Measurements from ENCODE around the gene LDAH.
"Not testable (repeated sequence)": the region's sequence is repeated elsewhere in the genome, so short reads cannot be mapped to it uniquely, and the experiment has no call there.

LDAH gene

DNA sequence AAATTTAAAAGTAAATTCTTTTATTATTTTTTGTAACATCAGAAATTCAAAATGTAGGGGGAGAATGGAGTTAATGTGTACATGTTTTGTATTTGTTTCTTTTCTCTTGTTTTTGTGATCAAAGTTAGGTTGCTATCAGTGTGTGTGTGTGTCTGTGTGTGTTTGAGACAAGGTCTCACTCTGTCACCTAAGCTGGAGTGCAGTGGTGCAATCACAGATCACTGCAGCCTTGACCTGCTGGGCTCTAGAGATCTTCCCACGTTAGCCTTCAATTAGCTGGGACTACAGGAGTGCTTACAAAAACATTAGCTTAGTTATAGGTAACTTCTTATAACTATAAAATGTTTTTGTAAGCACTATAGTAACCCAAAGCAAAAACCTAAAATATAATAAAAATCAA is 105.3 kb downstream of the LDAH start:
- no peak for DNase-seq

DNA sequence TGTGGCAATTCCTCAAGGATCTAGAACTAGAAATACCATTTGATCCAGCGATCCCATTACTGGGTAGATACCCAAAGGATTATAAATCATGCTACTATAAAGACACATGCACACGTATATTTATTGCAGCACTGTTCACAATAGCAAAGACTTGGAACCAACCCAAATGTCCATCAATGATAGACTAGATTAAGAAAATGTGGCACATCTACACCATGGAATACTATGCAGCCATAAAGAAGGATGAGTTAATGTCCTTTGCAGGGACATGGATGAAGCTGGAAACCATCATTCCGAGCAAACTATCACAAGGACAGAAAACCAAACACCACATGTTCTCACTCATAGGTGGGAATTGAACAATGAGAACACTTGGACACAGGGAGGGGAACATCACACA is 106.7 kb downstream of the LDAH start:
- DNase-seq: not testable (repeated sequence)

DNA sequence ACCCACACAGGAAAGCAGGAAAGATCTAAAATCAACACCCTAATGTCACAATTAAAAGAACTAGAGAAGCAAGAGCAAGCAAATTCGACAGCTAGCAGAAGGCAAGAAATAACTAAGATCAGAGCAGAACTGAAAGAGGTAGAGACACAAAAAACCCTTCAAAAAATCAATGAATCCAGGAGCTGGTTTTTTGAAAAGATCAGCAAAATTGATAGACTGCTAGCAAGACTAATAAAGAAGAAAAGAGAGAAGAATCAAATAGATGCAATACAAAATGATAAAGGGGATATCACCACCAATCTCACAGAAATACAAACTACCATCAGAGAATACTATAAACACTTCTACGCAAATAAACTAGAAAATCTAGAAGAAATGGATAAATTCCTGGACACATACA is 108.5 kb downstream of the LDAH start:
- DNase-seq: not testable (repeated sequence)

DNA sequence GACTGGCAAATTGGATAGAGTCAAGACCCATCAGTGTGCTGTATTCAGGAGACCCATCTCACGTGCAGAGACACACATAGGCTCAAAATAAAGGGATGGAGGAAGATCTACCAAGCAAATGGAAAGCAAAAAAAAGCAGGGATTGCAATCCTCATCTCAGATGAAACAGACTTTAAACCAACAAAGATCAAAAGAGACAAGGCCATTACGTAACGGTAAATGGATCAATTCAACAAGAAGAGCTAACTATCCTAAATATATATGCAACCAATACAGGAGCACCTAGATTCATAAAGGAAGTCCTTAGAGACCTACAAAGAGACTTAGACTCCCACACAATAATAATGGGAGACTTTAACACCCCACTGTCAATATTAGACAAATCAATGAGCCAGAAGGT is 109.3 kb downstream of the LDAH start:
- not testable (repeated sequence) for DNase-seq

DNA sequence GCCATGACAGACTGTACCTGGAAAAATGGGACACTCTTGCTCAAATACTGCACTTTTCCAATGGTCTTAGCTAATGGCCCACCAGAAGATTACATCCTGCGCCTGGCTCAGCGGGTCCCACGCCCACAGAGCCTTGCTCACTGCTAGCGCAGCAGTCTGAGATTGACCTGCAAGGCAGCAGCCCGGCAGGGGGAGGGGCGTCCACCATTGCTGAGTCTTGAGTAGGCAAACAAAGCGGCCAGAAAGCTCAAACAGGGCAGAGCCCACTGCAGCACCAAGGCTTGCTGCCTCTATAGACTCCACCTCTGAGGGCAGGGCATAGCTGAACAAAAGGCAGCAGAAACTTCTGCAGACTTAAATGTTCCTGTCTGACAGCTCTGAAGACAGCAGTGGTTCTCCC is 111.3 kb downstream of the LDAH start:
- DNase-seq: not testable (repeated sequence)

DNA sequence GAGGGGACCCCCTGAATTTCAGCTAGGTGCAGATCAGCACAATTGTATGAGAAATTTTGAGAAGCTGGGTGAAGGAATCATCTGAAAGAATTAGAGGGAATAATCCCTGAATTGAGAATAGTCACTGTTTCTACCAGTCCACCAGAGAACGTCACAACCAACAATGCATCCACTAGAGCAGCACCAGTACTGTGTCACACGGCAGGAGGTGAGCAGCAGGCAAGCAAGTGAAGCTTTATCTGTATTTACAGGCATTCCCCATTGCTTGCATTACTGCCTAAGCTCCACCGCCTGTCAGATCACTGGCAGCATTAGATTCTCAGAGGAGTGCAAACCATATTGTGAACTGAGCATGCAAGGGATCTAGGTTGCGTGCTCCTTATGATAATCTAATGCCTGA is 115.3 kb downstream of the LDAH start:
- no peak for DNase-seq

DNA sequence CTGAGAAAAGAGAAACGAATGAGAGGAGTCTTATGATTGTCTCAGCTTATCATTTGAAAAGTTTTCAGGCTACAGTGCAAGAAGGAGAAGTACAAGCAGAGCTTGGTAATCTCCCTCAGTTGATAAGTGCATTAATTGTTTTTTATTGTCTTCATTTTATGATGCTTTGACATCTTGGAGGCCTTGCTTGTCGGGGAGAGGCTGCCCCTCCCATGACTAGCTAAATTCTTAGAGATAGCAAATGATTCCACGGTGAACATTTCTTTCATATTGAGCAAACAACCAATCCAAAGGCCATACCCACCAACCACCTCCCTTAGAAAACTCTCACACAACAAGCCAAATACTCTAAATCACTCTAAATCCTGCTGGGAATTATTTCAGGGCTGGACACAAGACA is 116.1 kb downstream of the LDAH start:
- DNase-seq: no peak

DNA sequence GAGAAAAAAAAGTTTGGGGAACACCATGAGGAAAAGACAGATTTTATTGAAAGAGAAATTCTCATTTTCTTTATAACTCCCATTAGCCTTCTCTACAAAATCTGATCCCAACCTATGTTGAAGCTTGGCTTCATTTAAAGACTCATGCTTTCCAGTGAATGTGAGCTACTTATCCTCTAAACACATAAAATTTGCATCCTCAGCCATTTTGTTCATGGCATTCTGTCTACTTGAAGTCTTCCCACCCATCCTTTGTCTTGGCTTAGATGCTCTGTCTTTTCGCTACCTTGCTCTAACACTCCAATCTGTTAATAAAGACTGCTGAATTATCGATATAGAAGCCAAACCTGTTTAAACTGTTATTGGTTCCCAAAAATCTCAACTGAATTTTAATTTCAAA is 116.7 kb downstream of the LDAH start:
- no peak for DNase-seq

DNA sequence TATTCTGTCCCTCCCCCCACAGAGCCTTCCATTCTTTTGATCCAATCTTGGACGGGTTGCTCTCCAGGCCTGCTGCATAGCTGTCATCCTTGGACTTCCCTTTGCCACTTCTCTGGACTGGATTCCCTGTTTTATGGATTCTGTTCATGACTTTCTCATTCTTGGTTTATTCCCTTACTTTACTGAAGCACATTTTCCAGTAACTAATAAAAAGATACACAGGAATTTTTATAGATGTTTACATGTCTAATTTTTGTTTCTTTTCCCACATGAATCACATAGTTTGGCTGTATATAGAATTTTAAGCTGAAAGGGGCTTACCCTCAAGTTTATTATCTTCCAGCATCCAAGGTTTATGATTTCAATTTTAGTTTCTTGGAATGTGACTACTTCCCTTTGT is 118.0 kb downstream of the LDAH start:
- DNase-seq: no peak

DNA sequence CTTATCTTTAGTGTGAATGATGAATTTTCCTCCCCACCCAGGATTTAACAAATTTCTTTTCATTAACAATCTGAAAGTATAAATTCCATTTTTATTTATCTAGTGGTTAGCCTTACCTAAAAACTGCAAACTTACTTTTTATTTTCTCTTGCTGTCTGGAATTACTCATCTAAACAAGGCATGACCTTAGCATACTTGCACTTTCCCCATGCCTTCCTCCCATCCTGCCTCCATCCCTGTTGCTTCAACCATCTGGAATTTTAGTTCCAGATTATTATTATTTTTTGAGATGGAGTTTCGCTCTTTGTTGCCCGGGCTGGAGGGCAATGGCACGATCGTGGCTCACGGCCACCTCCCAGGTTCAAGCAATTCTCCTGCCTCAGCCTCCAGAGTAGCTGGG is 120.3 kb downstream of the LDAH start:
- DNase-seq: no peak

DNA sequence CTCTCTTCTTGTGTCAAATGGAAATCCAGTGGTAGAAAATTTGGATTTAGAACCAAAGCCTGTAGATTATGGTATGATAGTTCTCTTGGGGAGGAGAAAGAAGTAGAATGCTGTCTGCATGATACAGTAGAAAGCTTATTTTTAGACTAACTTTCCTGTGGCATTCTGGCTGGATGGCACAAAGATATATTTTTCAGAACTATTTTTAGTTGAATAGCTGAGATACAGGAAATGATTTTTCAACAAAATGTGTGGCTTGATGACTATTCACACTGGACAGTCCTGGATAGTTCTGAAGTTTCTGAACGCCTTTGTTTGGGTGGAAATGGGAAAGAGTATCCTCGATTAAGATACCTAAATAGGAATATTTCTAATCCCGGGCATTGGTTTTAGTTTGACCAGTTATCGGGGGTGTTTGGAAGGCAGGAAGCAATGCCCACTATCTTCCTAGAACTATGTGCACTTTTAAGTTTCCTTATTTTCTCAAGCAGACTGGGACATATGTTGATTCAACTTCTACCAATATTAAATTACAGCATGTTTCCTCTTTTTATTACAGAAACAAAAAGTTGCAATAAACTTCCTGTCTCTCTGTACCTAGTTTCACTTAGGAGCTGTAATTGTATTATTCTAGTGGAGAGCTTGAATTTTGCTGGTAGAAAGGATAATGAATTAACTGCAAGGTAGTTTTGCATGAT is 123.8 kb downstream of the LDAH start:
- no peak for DNase-seq

DNA sequence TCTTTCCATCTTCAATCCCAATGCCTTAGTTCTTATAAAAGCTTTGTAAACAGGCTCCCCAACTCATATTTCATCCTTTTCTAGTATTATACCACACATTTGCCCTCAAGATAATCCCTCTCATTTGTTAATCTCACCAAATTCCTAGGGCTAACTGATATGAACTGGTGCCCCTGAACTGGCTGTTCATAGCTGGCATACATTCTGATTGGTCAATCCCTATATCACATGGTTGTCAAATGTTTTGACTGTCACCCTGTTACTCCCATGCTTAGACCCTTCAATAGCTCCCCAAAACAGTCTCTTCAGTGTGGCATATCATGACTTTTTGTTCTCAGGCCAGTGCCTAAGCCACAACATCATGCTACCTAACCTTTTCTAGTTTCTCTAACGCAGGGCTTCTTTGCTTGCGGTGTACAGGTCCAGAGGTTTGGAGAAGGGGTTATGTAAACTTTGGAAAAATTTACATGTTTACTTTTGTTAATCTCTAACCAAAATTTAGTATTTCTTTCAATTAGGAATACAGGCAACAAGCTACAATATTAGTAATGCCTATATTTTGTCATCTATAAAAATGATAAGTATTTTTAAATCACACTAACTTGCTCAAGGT is 125.5 kb downstream of the LDAH start:
- no peak for DNase-seq

DNA sequence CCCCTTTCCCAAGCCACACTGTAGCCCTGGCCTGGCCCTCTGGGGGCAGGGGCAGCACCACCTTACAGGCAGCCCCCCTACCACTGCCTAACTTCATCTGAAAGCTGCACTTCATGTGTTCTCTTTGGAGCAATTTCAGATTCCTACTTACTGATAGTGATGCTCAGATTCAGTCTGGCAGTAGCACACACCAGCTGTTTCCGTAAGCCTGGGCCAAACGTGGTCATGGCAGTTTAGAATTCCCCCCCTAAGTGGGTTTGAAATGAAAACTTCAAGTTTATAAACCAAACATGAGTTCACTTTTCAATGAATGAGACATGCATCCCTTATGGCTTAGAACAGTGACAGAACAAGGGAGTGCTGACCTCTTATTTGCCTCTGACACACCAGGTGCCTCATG is 126.5 kb downstream of the LDAH start:
- DNase-seq: no peak

DNA sequence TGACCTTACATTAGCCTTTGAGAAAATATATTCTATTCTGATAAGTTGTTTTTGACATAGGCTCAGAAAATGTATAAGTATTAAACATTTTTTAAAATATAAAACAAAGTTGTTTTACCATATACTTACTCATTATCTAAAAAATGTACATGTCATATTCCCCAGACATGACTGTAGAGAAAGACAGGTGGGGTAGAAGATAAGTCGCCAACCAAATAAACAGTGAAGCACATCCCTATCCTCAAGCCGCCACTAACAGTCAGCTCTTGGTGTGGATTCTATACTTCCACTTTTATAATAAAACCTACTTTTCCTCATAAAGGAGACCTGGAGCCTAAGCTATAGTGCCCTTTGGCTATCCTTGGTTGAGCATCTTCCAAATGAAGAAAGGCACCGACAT is 129.6 kb downstream of the LDAH start:
- DNase-seq: no peak

DNA sequence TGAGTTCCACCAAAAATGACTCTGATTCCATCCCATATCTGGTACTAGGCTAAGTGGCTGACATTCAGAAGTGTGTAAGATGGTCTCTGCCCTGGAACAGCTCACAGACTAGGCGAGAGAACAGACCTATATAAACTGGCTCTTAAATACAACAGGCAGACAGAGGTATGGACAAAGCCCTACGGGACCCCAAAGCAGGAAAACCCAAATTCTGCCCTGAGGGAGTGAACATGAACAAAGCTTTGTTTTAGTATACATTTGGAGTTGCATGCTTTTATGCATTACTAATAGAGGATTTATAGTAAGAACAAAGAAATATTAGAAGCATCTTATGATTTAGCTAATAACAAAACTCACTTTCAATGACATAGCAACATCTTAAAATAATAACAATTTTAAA is 130.8 kb downstream of the LDAH start:
- no peak for DNase-seq

DNA sequence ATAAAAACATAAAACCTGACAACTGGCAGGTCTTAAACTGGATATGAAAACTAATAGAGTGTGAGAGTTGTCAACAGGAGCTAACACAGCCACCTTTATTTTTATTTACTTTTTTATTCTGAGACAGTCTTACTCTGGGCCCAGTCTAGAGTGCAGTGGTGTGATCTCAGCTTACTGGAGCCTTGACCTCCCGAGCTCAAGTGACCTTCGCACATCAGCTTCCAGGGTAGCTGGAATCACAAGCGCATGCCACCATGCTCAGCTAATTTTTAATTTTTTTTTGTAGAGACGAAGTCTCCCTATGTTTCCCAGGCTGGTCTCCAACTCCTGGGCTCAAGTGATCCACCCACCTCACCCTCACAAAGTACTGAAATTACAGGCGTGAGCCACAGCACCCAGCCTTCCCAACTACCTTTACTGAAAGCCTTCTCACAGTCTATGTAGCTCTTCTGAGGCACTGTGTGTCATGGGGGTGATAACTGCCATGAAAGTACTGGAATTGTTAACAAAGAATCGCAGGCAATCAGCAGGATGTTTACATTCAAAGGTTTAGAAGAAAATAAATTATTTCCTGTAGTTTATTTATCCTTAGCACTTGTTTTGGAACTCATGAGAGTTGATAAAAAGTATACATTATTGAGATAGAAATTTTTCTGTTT is 131.7 kb downstream of the LDAH start:
- DNase-seq: no peak

DNA sequence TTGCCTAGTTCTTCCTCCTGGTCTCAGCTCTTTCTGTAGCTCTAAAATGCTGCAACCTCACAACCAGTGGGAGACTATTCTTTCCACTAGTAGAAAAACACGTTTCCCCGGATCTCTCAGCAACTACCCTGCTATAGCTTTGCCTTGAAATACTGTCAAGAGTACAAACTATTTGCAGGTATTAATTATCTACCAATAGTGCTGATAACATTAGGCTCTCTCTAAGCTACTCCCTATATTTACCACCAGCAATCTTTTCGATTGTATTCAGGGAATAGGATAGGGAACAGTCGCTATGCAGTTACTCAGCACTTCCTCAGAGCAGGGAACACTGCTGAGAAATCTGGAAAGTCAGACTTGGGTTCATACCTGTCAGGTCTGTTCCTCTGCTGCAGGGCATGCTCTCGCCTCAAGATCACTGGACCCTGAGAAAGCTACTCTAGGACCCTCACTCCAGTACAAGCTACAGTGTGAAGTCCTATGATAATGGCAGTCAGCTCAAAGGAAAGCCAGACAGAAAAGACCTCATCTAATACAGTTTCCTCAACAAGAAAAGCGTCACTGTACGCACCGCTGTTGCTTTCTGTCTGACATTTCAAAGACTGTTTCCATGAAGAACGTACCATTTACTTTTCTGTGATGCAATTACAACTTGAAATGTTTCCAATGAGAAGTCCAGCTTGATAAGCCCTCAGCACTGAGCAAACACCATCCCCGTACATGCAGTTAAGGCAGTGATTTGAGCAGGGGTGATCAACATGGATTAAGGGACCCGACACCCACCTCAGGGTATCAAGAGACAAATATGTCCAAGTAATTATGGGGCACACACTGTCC is 133.3 kb downstream of the LDAH start:
- no peak for DNase-seq

DNA sequence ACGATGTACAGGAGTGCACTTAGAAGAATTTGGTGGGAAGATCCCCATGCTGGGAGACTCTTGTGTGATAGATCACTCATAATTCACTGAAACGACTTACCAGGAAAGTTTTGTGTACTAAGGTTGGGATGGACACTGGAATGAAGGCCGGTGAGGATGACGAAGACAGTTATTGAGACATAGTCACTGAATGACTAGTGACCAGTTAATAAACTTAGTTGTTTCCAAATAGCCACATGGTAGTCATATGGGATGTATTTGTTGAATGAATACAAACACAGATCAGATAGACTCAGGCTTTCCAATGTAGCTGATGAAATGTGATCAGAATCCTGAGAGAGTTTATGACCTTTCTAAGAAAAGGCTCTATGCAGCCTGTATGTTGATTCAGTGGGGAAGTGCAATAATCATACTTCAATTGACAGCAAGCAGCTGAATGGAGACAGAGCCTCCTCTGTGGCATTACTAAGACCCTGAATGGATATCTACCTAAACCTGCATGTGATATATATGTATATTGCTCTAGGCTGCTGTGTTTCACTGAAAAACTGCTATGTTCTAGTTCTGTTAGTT is 135.6 kb downstream of the LDAH start:
- no peak for DNase-seq

DNA sequence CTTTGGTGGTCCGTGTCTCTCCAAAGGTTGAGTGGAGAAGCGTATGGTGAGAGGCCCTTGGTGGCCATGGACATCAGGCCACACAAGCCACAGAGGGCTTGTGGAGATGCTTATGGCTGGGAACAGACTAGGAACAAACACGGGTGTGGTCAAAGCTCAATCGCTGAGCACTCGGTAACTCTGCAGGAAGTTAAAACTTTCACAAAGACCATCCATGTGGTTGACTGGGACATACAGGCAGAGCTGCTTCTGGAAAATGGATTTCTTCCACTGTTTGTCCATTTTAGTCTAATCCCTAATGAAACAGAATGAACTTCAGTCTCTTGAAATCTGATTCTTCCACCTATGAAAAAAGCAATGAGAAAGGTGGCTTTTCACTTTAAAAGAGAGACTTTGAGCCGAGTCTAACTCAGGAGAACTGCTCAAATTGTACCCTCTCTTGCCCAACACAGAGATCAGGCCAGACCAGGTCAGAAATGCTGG is 138.3 kb downstream of the LDAH start:
- no peak for DNase-seq

DNA sequence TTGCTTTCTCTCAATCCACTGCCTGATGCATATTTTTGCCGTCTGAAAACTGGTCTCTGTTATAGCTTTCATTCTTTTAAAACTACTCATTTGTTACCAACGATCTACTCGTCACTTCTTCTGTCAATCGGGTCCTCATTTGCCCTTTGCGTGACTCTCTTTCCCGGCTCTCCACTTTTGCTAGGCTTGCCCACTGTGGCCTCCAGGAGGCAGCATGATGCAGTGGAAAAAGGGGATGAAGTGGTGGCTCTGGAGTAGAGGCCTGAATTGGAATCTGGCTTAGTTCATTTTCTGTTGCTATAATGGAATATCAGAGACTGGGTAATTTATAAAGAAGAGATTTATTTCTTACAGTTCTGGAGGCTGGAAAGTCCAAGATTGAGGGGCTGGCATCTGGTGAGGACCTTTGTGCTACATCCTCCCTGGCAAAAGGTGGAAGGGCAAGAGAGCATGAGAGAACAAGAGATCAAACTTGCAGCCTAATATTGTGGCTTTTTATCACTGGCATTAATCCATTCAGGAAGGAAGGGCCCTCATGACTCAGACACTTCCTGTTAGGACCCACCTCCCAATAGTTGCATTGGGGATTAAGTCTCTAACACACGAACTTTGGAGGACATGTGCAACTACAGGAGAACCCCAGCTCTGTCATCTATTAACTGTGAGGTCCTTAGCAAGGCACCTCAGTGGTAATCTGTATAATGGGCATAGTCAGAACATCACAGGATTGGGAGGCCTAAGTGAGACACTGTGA is 140.6 kb downstream of the LDAH start:
- no peak for DNase-seq

DNA sequence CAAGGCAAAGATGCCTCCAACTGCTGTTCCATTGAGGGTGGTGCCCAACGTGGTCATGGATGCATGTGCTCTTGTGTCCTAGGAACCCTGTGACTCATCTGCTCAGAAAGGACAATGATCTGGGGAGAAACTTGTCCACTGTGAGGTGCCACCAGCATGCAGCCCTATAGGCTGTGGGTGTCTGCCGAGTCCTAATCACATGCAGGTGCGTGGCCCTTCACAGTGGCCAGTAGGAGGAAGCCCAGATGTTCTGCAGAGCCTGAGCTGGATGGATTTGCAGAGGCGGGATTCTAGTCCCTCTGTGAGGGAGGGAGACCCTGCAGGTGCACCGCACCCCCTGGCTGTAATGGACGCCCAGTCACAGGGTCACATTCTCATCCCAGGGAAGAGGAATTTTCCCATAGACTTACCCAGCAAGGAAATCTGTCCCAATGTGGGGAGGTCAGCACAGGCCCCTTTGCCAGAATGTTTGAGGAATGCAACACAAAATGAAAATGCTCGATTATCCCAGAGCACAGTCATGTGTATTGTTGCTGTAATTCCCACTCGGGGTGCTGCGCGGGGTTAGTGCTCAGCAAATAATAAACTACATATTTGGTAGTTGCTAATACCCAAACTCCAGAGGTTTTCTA is 142.0 kb downstream of the LDAH start:
- no peak for DNase-seq

DNA sequence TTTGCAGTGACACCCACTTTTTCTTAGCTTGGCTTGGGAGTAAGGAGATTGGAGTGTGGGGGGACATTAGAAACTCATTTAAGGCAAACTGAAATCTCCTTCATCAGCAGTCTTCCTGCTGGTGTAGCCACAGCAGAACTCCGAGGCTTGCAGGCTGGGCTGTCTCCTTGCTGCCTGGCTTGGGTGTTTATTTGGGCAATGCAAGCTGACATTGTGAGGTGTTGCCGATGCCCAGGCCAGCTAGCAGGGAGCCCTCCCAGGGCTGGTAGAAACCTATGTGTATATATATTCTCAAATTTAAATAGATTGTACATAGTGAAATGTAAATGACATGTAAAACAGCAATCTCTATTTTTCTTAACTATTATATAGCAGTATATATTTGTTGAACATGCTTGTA is 144.1 kb downstream of the LDAH start:
- DNase-seq: no peak
